NK-92 (cell line): Measurements from ENCODE around the gene DSCAM.

Experiments used
- DNase-seq: peaks from one replicate; lab custom pipeline; 2025; ENCODE audit not compliant: unreplicated experiment; lab: John Stamatoyannopoulos, UW

DSCAM gene

DNA sequence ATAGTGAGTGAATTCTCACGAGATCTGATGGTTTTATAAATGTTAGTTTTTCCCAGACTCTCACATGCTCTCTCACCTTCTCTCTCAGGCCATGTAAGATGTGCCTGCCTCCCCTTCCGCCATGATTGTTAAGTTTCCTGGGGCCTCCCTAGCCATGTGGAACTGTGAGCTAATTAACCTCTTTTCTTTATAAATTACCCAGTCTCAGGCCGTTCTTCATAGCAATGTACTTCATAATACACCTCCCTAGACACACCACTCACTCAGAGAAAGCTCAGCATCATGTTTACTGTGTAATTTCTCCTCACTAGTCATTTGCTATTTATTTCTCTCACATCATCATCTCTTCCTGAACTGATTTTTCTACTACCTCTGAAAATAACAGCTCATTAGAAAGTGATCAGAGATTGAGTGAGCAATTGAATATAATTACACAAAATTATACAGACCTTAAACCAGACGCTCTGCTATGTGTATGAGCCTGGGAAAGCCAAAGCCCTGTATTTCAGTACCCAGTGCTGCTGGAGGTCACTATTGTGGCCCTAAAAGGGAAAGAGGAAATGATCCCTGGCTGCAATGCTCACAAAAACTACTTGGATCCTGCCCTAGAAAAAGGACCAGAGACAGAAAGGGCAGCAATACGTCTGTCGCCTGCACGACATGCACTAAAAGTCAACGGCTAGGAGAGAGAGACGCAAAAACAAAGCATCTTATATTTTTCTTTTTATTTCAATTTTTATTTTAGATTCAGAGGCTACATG lies 284.5 kb downstream of the DSCAM start:
- no peak for DNase-seq

DNA sequence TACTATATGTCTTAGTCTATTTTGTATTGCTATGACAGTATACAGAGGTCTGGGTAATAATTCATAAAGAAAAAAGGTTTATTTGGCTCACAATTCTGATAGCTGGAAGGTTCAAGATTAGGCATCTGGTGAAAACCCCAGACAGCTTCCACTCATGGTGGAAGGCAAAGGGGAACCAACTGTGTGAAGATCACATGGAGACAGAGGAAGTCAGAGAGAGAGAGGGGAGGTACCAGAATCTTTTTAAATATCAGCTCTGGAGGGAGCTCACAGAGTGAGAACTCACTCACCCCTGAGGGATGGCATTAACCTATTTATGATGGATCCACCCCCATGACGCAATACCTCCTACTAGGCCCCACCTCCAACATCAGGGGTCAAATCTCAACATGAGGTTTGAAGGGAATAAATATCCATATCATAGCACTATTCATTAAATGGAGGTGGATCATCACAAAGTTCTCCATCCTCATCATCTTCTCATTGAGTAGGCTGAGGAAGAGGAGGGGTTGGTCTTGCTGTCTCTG lies 290.5 kb downstream of the DSCAM start:
- DNase-seq: no peak

DNA sequence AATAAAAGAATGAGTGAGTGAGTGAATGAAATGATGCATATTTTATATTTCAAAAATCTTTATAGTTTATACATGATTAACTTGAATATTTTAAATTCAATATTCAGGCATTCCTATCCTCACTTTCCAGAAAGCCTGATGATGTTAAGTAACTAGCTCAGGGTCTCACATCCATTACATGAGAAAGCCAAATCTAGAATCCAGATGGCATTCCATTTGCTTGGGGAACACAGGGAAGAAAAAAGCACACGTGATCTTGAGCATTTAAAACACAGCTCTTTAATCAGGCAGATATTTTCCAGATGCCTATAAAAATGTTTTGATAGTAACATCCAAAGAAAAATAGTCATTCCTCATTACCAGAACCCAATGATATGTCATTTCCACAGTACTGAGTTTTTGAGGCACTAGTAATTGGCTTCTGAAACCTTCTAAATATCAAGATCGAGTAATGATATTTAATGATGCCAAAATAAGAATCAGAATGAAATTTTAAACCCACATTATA lies 291.9 kb downstream of the DSCAM start:
- no peak for DNase-seq

GRCh38 chr21:40553781-40554180 lies 293.2 kb downstream of the DSCAM start:
- no peak for DNase-seq

DNA sequence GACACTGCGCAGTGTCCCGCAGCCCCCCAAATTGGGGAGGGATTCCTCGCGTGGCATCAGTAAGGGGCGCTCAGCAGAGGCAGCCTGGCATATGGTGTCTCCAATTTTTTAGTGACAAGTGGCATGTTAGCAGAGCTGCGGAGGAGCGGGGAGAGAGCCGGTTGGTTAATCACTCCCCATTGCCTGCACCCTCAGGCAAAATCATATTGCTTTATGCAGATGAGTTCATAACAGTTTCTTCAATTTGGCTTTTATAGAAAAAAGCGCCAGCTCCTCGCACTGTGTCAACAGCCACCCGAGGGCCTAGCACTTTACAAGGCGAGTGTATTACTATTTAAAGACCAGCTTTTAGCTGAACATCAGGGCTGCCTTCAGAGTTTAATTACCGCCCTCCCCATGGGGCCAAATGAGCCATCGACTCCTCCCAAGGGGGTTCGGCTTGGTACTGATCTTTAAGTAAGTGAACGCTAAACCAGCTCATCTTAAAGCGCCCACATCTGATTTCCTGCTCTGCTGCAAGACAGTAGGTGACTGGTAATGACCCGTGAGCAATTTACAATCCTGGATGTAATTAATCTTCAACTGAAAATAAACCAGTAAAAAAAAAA lies 298.9 kb downstream of the DSCAM start:
- no peak for DNase-seq

DNA sequence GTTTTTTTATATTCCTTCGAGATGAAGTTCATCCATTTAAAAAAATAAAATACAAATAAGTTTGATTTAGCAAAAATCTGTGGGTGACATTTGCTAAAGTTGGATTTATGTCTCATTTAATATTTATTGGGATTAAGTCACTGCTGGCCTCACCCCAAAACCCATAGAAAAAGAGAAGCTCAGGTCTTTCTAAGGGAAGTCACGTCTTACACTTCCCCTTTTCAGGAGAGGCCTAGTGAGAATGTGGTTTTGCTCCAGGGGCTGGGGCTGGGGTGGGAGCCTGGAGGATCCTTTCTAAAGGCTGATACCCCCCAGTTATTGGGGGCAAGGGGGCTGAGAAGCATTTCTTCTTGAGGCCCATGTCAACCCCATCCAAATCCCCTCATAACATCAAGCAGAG lies 300.3 kb downstream of the DSCAM start:
- DNase-seq: no peak

DNA sequence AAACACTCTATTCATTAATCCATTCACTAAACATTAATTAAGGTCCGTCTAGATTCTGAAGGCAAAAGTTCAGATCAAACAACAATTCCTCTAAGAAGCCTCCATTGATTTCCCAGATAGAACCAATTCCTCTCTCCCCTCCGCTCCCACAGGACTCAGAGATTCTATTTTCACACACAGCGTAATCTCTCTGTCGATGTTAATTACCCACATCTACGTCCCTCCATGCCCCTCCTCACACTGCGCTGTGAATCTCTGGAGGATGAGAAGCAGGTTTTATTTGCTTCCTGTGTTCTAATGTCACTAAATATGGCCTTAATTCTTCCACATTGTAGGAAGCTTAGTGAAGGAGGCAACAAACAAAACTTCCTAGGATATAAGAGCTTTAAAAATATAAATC lies 306.7 kb downstream of the DSCAM start:
- DNase-seq: no peak

DNA sequence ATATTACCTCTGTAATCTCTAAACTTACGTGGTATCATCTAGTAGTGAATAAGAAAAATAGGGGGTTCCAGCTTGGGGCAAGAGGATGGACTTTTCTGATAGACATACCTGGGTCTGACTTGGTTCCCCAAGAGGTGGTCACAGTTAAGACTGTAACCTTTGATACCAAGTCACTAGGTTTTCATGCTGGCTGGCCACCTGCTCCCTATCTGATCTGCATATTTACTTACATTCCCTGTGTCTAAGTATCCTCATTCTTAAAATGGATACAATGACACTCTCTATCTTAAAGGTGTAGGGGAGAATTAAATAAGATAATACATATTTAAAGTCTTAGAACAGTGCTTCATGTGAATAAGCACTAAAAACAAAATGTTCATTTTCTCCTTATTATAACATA lies 312.1 kb downstream of the DSCAM start:
- DNase-seq: no peak

GRCh38 chr21:40531431-40532110 lies 315.4 kb downstream of the DSCAM start:
- no peak for DNase-seq

- DNase-seq: no peak
These were observed 315.9 kb downstream of the DSCAM start for GRCh38 chr21:40531016-40531415.

- DNase-seq: no peak
These were observed 329.3 kb downstream of the DSCAM start for GRCh38 chr21:40517646-40518045.

DNA sequence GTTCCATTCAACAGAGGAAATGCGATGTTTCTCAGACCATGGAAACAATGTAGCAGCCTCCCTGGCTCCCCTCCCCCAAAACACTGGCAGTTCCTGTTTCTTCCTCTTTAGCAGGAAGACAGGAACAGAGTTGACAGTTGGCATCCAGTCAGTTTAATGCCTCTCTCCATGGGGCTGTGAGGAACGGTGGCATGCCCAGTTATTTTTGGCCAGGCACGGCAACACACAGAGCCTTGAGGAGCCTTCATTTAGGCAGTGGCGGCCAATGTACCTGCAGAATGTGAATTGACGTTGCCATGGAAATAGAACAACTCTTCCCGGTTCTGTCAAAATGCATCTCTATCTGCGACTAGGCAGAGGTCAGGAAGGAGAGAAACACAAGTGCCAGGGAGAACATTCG lies 330.6 kb downstream of the DSCAM start:
- DNase-seq: no peak

DNA sequence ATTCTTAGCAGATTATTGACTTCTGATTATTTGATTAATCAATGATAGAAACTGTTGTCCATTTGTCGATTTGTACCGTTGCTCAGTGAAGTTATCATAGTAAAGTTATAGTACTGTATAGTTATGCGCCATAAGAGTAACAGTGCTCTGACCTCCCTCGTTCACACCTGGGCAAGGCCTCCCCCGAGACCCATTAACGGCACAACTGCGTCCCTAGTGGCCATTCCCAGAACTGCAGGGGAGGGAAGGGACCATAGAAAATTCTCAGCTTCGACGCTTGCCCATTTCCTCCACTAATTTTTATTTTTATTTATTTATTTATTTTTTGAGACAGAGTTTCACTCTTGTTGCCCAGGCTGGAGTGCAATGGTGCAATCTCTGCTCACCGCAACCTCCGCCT lies 334.4 kb downstream of the DSCAM start:
- no peak for DNase-seq

DNA sequence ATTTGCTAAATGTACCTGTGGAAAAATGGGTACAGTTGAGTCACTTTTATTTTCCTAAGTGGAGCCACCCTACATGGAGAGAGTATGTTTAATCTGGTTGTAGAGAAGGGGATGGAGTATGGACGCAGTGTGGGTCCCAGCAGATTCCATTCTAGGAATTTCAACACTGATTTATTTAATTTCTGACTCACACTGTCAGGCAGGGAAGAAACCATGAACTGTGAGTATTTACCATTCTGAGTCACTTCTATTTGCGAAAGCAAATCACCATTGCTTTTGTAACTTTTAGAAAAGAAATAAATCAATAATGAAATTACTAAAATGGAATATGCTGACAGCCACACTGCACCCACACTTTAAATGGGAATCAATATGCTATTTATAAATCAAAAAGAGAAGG lies 339.0 kb downstream of the DSCAM start:
- no peak for DNase-seq

- no peak for DNase-seq
These were observed 341.3 kb downstream of the DSCAM start for GRCh38 chr21:40505681-40506080.

- no peak for DNase-seq
These were observed 341.7 kb downstream of the DSCAM start for GRCh38 chr21:40505244-40505643.

- no peak for DNase-seq
These were observed 342.1 kb downstream of the DSCAM start for GRCh38 chr21:40504825-40505224.

DNA sequence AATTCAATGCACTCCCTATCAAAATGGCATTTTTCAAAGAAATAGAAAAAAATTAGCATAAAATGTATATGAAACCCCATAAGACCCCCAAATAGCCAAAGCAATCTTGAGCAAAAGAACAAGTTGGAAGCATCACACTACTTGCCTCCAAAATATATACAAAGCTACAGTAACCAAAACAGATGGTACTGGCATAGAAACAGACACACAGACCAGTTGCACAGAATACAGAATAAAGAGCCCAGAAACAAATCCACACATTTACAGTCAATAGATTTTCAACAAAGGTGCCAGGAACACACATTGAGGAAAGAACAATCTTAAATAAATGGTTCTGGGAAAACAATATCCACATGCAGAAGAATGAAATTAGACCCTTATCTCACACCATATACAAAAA lies 350.8 kb downstream of the DSCAM start:
- DNase-seq: no peak

DNA sequence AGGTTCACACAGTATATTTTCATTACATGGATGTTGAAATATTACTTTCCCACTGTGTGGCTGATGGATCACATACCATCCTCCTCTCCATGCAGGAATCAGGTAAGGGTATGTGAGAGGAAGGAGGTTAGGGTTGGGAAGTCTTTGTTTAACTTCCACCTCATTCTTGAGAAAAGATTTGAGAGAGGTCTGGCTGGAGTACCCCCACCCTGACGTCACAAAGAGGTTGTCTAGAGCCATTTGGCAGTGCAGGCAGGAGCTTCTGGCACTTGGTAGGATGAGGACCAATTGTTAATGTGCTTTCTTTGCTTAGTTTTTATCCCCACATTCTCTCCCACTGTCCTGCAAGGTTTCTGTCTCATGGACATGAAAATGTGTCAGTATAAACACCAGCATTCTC lies 356.6 kb downstream of the DSCAM start:
- no peak for DNase-seq

- no peak for DNase-seq
These were observed 358.0 kb downstream of the DSCAM start for GRCh38 chr21:40489001-40489400.

GRCh38 chr21:40481764-40482163 lies 365.2 kb downstream of the DSCAM start:
- no peak for DNase-seq

DNA sequence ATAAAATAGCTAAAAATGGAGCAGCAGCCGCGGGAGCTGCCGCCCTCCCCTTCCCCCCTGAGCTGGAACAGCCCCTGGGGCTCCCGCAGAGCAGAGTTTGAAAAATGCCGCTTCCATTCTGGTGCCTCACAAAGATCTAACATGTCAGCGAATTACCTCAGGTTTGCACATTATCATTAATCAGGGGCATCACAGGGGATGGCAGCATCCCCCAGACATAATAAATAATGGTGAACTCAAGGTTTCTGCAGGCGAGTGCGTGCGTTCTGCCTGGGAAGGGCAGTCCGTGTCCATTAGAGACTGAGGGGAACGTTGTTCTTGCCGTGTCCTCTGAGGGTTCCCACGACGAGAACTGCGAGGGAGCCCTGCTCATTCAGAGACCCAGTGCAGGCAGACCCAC lies 372.4 kb downstream of the DSCAM start:
- no peak for DNase-seq
